HepG2 (cell line): ENCODE measurements around the gene HAP1. TPM values are rescaled to one million over a fixed set of nuclear protein-coding genes. Genes with fewer than 3 reads are reported as not detected.

ENCODE experiments used
- CC2D1A ChIP-seq: sonication (generic); formaldehyde crosslinking; IDR thresholded peaks from 2 replicates; pipeline ENCODE4 v1.8.1; 2023; ENCODE audit warnings: mild to moderate bottlenecking, missing genetic modification reagents
- ELF3 ChIP-seq: IDR thresholded peaks from 2 replicates; pipeline ENCODE4 v1.6.1; 2016; ENCODE audit warnings: missing genetic modification reagents, missing compliant biosample characterization
- FOSL2 ChIP-seq: sonication (generic); formaldehyde crosslinking; IDR thresholded peaks from 2 replicates; pipeline ENCODE4 v1.4.0; 2020; ENCODE audit warnings: missing genetic modification reagents
- GATAD2A ChIP-seq: IDR thresholded peaks from 2 replicates; pipeline ENCODE4 v1.6.1; 2016
- KAT2B ChIP-seq: fragments of 150-350 bp; IDR thresholded peaks from 2 replicates; pipeline ENCODE4 v1.6.1; 2014; ENCODE audit warnings: low read depth, low read length, borderline replicate concordance
- KLF6 ChIP-seq: IDR thresholded peaks from 2 replicates; pipeline ENCODE4 v1.8.0; 2016; ENCODE audit warnings: missing biosample characterization, missing genetic modification reagents
- MED1 ChIP-seq: sonication (generic); formaldehyde crosslinking; IDR thresholded peaks from 2 replicates; pipeline ENCODE4 v1.4.0; 2020; ENCODE audit warnings: missing genetic modification reagents
- NFATC3 ChIP-seq: sonication (generic); formaldehyde crosslinking; IDR thresholded peaks from 2 replicates; pipeline ENCODE4 v1.5.1; 2020; ENCODE audit warnings: mild to moderate bottlenecking, missing genetic modification reagents
- NFIB ChIP-seq: sonication (generic); formaldehyde crosslinking; IDR thresholded peaks from 2 replicates; pipeline ENCODE4 v1.9.0; 2021; ENCODE audit warnings: missing genetic modification reagents, mild to moderate bottlenecking, borderline replicate concordance
- PAWR ChIP-seq: sonication (generic); formaldehyde crosslinking; IDR thresholded peaks from 2 replicates; pipeline ENCODE4 v1.4.0; 2020; ENCODE audit warnings: missing genetic modification reagents, mild to moderate bottlenecking, borderline replicate concordance
- PPARG ChIP-seq: conservative IDR thresholded peaks from 2 replicates; pipeline ENCODE4 v1.6.1; 2016; ENCODE audit warnings: missing biosample characterization, missing genetic modification reagents
- THAP11 ChIP-seq: IDR thresholded peaks from 2 replicates; pipeline ENCODE4 v1.6.1; 2016; ENCODE audit warnings: missing biosample characterization, missing genetic modification reagents
- ZBTB10 ChIP-seq: sonication (generic); formaldehyde crosslinking; IDR thresholded peaks from 2 replicates; pipeline ENCODE4 v1.4.0; 2020; ENCODE audit warnings: missing genetic modification reagents, borderline replicate concordance
- ZC3H13 ChIP-seq: sonication (generic); formaldehyde crosslinking; IDR thresholded peaks from 2 replicates; pipeline ENCODE4 v1.8.1; 2023; ENCODE audit warnings: mild to moderate bottlenecking, missing genetic modification reagents, moderate library complexity
- ZFP82 ChIP-seq: sonication (generic); formaldehyde crosslinking; IDR thresholded peaks from 2 replicates; pipeline ENCODE4 v1.5.1; 2020; ENCODE audit warnings: mild to moderate bottlenecking, missing genetic modification reagents, borderline replicate concordance
- ZNF138 ChIP-seq: sonication (generic); formaldehyde crosslinking; IDR thresholded peaks from 2 replicates; pipeline ENCODE4 v1.5.0; 2020; ENCODE audit warnings: mild to moderate bottlenecking, low read depth, missing genetic modification reagents
- ZNF337 ChIP-seq: sonication (generic); formaldehyde crosslinking; IDR thresholded peaks from 2 replicates; pipeline ENCODE4 v1.5.1; 2020; ENCODE audit warnings: missing genetic modification reagents, low read depth, mild to moderate bottlenecking, borderline replicate concordance
- ZNF350 ChIP-seq: sonication (generic); formaldehyde crosslinking; IDR thresholded peaks from 2 replicates; pipeline ENCODE4 v1.4.0; 2020; ENCODE audit warnings: mild to moderate bottlenecking, low read depth, missing genetic modification reagents, borderline replicate concordance
- ZNF354B ChIP-seq: sonication (generic); formaldehyde crosslinking; IDR thresholded peaks from 2 replicates; pipeline ENCODE4 v1.8.0; 2022; ENCODE audit warnings: mild to moderate bottlenecking, missing genetic modification reagents
- ZNF414 ChIP-seq: sonication (generic); formaldehyde crosslinking; IDR thresholded peaks from 2 replicates; pipeline ENCODE4 v1.5.0; 2020; ENCODE audit warnings: missing genetic modification reagents
- ZNF501 ChIP-seq: sonication (generic); formaldehyde crosslinking; IDR thresholded peaks from 2 replicates; pipeline ENCODE4 v1.5.1; 2020; ENCODE audit warnings: mild to moderate bottlenecking, moderate library complexity, missing genetic modification reagents
- ZNF75D ChIP-seq: sonication (generic); formaldehyde crosslinking; IDR thresholded peaks from 2 replicates; pipeline ENCODE4 v1.8.1; 2023; ENCODE audit warnings: missing genetic modification reagents, mild to moderate bottlenecking, borderline replicate concordance
- ZNF782 ChIP-seq: sonication (generic); formaldehyde crosslinking; IDR thresholded peaks from 2 replicates; pipeline ENCODE4 v1.4.0; 2020; ENCODE audit warnings: missing genetic modification reagents, mild to moderate bottlenecking, borderline replicate concordance
- ZNF839 ChIP-seq: sonication (generic); formaldehyde crosslinking; IDR thresholded peaks from 2 replicates; pipeline ENCODE4 v1.4.0; 2020; ENCODE audit warnings: missing genetic modification reagents, mild to moderate bottlenecking, borderline replicate concordance
- ZSCAN21 ChIP-seq: sonication (generic); formaldehyde crosslinking; IDR thresholded peaks from 2 replicates; pipeline ENCODE4 v1.8.0; 2022; ENCODE audit warnings: mild to moderate bottlenecking, missing genetic modification reagents, moderate library complexity, borderline replicate concordance
- polyA plus RNA-seq, 8 experiments: library from polyadenylated mRNA; depleted of rRNA in 3 of 8; stranded (reverse) in 7 of 8; unstranded in 1 of 8; fragments of >200 nt; fragmentation: Illumina TruSeq in 4 of 8; extraction: Trizol in 4 of 8; gene quantifications; 2 replicates each; pipeline versions ENCODE4 v1.2.1 to v1.2.3, GENCODE V29; 2011 to 2016; ENCODE audit warnings: low read depth in 4 of 8, missing spikeins in 1 of 8, mixed read lengths in 1 of 8; ENCODE audit not compliant: insufficient read depth in 1 of 8
- total RNA-seq, 5 experiments: library from RNA; depleted of rRNA; stranded (reverse); fragments of >200 nt; fragmentation: Illumina TruSeq; extraction: Trizol; gene quantifications; 2 replicates each; pipeline ENCODE4 v1.2.3, GENCODE V29; 2016; ENCODE audit warnings: low read depth in 1 of 5
- TF ChIP-seq, protein P1 (sequence below): sonication (generic); formaldehyde crosslinking; IDR thresholded peaks from 2 replicates; pipeline ENCODE4 v1.5.0; 2020; ENCODE audit warnings: mild to moderate bottlenecking, missing genetic modification reagents, moderate library complexity

HAP1 gene
- total and polyA plus RNA-seq, 2 of the 13 experiments (the other 11 are each of a cell fraction or from before 2014, with no cell fraction given): 0.07 TPM

- peak; percentile 86; the same call in 1 of the 2 replicates for TF ChIP-seq ZNF839 (CRISPR knock-in tag)
- no peak for TF ChIP-seq NFIB (CRISPR knock-in tag)
- 0 out of 2 replicates have a peak, but pooled peaks have one; percentile 61 for TF ChIP-seq ZBTB10
- no peak for TF ChIP-seq KLF6 (CRISPR knock-in tag)
- TF ChIP-seq ZNF138 (CRISPR knock-in tag): no peak
- TF ChIP-seq CC2D1A (CRISPR knock-in tag): no peak
- TF ChIP-seq ZSCAN21 (CRISPR knock-in tag): peak; percentile 64
- TF ChIP-seq MED1 (CRISPR knock-in tag): peak; percentile 70
- no peak for TF ChIP-seq ZNF354B (CRISPR knock-in tag)
- TF ChIP-seq ELF3 (CRISPR knock-in tag): peak; percentile 93
- no peak for TF ChIP-seq ZFP82 (CRISPR knock-in tag)
- TF ChIP-seq THAP11 (CRISPR knock-in tag): 0 out of 2 replicates have a peak, but pooled peaks have one; percentile 53
- 0 out of 2 replicates have a peak, but pooled peaks have one; percentile 21 for TF ChIP-seq PPARG
- TF ChIP-seq NFATC3 (CRISPR knock-in tag): 0 out of 2 replicates have a peak, but pooled peaks have one; percentile 40
- TF ChIP-seq ZNF350 (CRISPR knock-in tag): peak; percentile 94; the same call in 1 of the 2 replicates
- TF ChIP-seq FOSL2 (CRISPR knock-in tag): peak; percentile 48
- peak; percentile 97 for TF ChIP-seq ZNF414
- TF ChIP-seq GATAD2A (CRISPR knock-in tag): peak; percentile 76
- no peak for TF ChIP-seq ZNF75D
- TF ChIP-seq PAWR (CRISPR knock-in tag): 0 out of 2 replicates have a peak, but pooled peaks have one; percentile 75
- TF ChIP-seq ZC3H13: no peak
- 0 out of 2 replicates have a peak, but pooled peaks have one; percentile 54 for TF ChIP-seq ZNF337 (CRISPR knock-in tag)
- TF ChIP-seq ZNF782 (CRISPR knock-in tag): peak; percentile 78; the same call in 1 of the 2 replicates
- no peak for TF ChIP-seq KAT2B
- TF ChIP-seq, protein P1, sequence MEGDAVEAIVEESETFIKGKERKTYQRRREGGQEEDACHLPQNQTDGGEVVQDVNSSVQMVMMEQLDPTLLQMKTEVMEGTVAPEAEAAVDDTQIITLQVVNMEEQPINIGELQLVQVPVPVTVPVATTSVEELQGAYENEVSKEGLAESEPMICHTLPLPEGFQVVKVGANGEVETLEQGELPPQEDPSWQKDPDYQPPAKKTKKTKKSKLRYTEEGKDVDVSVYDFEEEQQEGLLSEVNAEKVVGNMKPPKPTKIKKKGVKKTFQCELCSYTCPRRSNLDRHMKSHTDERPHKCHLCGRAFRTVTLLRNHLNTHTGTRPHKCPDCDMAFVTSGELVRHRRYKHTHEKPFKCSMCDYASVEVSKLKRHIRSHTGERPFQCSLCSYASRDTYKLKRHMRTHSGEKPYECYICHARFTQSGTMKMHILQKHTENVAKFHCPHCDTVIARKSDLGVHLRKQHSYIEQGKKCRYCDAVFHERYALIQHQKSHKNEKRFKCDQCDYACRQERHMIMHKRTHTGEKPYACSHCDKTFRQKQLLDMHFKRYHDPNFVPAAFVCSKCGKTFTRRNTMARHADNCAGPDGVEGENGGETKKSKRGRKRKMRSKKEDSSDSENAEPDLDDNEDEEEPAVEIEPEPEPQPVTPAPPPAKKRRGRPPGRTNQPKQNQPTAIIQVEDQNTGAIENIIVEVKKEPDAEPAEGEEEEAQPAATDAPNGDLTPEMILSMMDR (CRISPR knock-in tag): peak; percentile 51
- peak; percentile 71; the same call in 1 of the 2 replicates for TF ChIP-seq ZNF501
Observed at GRCh38 chr17:41772586-41773189, 38.2 kb upstream of the HAP1 start (continued).
